ENCODE measurements around the gene MMP10. TPM values are rescaled to one million over a fixed set of nuclear protein-coding genes. Genes with fewer than 3 reads are reported as not detected.

MMP10 gene
- total and polyA plus RNA-seq, 2 of the 8 experiments (the other 6 are each of a cell fraction or from before 2014, with no cell fraction given) = 0.03 to 0.17 TPM

- no peaks in the 10 kb centered on the region for H3K23me2 ChIP-seq (ENCODE audit: low read depth, low read length)
- WGBS, 2 experiments (ENCODE audit: extremely low coverage in 1 of 2, insufficient coverage in 1 of 2, insufficient read length in 1 of 2, insufficient replicate concordance in 2 of 2, low coverage in 1 of 2, low lambda C conversion rate in 2 of 2, missing lambda C conversion rate in 1 of 2) = 89% methylated on average over 6 of the region's 6 CpGs; no CpG with 5 or more reads in 1 of the 2 experiments
- H3K23ac ChIP-seq (ENCODE audit: insufficient read length) = no peak overlapping the region
- H2AFZ ChIP-seq (ENCODE audit: low read length) = no peak overlapping the region
- no peak overlapping the region for H3K56ac ChIP-seq (replicated peaks; ENCODE audit: insufficient read length, low read depth, low read length)
- ChIA-PET POLR2A (ENCODE audit: partially characterized antibody) (no interaction called here), CTCF (ENCODE audit: partially characterized antibody) (interaction anchor here (1.0 to 1.8 kb wide), 2 partner anchors 19 to 141 kb away, joined by 3 to 4 read pairs; no protein-coding TSS in a partner anchor)
- H3K79me1 ChIP-seq (ENCODE audit: low read depth, low read length) = no peaks in the 10 kb centered on the region
- FAIRE-seq = no peak
- TF ChIP-seq BRCA1 (IDR thresholded peaks at IDR 0.05; ENCODE audit: low read depth, low read length) (no peak), RXRA (IDR thresholded peaks at IDR 0.05; ENCODE audit: insufficient read depth, low read depth, low read length) (no peak), GTF2F1 (IDR thresholded peaks at IDR 0.05; ENCODE audit: borderline replicate concordance, low read depth, low read length) (no peak), JUND (IDR thresholded peaks at IDR 0.05; ENCODE audit: low read length) (no peak)
- H4K91ac ChIP-seq (replicated peaks; ENCODE audit: insufficient read length, low read length) = no peak overlapping the region
- no peak overlapping the region for H2AK5ac ChIP-seq (ENCODE audit: low read depth, low read length)
- no peak overlapping the region for H2BK120ac ChIP-seq (replicated peaks; ENCODE audit: low read depth, low read length)
- H3K27ac ChIP-seq (ENCODE audit: low read depth, low read length) = no peak overlapping the region
- H2BK12ac ChIP-seq (ENCODE audit: low read depth, low read length) = no peak overlapping the region
- no peak overlapping the region for H4K8ac ChIP-seq (ENCODE audit: extremely low read depth, insufficient read depth, low read length)
- no peak overlapping the region for H2BK15ac ChIP-seq (ENCODE audit: low read length)
- H3K14ac ChIP-seq (ENCODE audit: insufficient read length) = no peak overlapping the region
- peaks cover 0 to 1% (median 0%) of the 10 kb centered on the region in 4 experiments; a peak in 1 of 7 replicates for H3K27me3 ChIP-seq (replicated peaks in 1 of 4; ENCODE audit: control insufficient read depth in 3 of 4, extremely low read depth in 1 of 4, insufficient read depth in 3 of 4, low read length in 3 of 4)
- no peaks in the 10 kb centered on the region for H3K79me2 ChIP-seq (ENCODE audit: control insufficient read depth in 1 of 2, insufficient read depth in 2 of 2, low read length in 2 of 2)
- no peak overlapping the region for H3K9ac ChIP-seq (replicated peaks in 1 of 4; ENCODE audit: extremely low read depth in 1 of 4, low read depth in 3 of 4, low read length in 3 of 4)
- no peak overlapping the region for H3K4me2 ChIP-seq (ENCODE audit: insufficient read depth in 1 of 2, low read depth in 2 of 2, low read length in 2 of 2)
- H4K20me1 ChIP-seq (replicated peaks in 1 of 2; ENCODE audit: control insufficient read depth in 1 of 2, insufficient read depth in 2 of 2, low read length in 2 of 2) = no peaks in the 10 kb centered on the region
- H3K4ac ChIP-seq (replicated peaks; ENCODE audit: insufficient read length, low read depth, low read length) = no peak overlapping the region
- no peaks in the 10 kb centered on the region for H3K36me3 ChIP-seq (ENCODE audit: control insufficient read depth in 2 of 4, insufficient read depth in 4 of 4, low read length in 3 of 4)
- DNase-seq (ENCODE audit: low read depth in 1 of 2, low spot score in 2 of 2) = no peak
- no peaks in the 10 kb centered on the region for H3K9me3 ChIP-seq (ENCODE audit: insufficient read depth in 2 of 2, low read depth in 1 of 2, low read length in 1 of 2)
- H4K5ac ChIP-seq (ENCODE audit: insufficient read length, low read depth, low read length) = no peak overlapping the region
- no peak overlapping the region for H3K4me3 ChIP-seq (ENCODE audit: extremely low read depth in 1 of 4, insufficient read depth in 2 of 4, low read depth in 3 of 4, low read length in 4 of 4)
- H3K4me1 ChIP-seq (replicated peaks in 1 of 4; ENCODE audit: control insufficient read depth in 3 of 4, insufficient read depth in 4 of 4, low read length in 3 of 4) = no peaks in the 10 kb centered on the region
- no peak overlapping the region for H3K18ac ChIP-seq (ENCODE audit: extremely low read depth, low read length)
- no peak overlapping the region for H2BK5ac ChIP-seq (ENCODE audit: low read depth, low read length)
- H2BK20ac ChIP-seq (ENCODE audit: low read length) = no peak overlapping the region
These were observed 19.4 kb upstream of the MMP10 start for GRCh38 chr11:102799681-102800340.
